ENCODE measurements around the gene CCDC85C.

CCDC85C gene

DNA sequence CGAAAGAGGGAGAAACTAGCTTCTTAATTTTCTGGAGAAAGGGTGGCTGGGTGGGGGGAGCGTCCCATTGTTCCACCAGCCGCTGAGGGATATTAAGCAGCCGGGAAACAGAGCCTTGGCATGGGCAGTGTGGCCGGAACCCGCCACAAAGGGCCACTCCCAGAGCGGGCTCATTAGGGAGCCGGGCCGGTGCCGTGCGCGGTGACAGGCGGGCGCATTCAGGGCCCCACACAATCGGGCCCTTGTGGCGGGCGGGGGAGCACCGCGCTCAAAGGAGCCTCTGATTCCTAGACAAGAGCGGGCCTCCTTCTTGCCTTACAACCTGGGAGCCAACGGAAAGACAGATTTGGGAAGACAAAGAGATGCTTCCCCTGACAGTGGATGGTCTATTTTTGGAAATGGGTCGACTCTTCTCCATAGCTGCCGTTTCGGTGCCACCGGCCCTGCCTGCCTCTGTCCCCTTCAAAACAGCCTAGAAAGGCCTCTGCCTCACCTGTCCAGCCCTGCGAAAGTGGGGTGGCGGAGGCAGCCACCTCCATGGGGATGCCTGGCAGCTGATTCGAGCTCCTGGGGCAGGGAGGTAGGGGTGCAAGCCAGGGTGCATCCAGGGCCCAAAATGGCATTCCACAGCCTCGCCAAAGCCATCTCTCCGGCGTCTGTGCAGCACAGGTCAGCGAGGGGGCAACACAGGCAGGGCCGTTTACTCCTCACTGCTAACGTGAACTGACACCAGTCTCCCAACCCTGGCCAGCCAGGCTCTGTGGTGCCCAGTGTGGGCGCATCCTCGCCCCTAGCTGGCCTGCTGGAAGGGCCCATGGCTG is 10.9 kb downstream of the CCDC85C start:
- DNase-seq (ENCODE audit: insufficient read length, low spot score) (no peak), FAIRE-seq (no peak)

DNA sequence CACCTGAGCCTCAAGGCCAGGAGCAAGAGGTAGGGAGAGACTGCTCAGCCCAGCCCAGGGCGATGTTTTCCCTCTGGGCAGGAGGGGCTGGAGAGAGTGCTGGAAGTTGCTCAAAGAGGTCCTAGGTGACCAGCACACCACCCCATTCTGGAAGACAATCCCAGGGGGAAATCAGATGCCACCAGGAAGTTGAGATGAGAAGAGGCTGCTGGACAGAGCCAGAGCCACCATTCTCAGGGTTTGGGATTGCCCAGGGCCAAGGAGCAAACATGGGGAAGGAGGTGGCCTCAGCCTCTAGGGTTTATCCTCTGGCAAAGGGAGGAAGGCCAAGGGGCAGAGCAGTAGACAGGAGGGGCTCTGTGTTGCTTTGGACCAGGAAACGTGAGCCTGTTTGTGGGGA is 11.6 kb downstream of the CCDC85C start:
- no peak for FAIRE-seq
- DNase-seq (ENCODE audit: insufficient read length, low spot score), result no peak

DNA sequence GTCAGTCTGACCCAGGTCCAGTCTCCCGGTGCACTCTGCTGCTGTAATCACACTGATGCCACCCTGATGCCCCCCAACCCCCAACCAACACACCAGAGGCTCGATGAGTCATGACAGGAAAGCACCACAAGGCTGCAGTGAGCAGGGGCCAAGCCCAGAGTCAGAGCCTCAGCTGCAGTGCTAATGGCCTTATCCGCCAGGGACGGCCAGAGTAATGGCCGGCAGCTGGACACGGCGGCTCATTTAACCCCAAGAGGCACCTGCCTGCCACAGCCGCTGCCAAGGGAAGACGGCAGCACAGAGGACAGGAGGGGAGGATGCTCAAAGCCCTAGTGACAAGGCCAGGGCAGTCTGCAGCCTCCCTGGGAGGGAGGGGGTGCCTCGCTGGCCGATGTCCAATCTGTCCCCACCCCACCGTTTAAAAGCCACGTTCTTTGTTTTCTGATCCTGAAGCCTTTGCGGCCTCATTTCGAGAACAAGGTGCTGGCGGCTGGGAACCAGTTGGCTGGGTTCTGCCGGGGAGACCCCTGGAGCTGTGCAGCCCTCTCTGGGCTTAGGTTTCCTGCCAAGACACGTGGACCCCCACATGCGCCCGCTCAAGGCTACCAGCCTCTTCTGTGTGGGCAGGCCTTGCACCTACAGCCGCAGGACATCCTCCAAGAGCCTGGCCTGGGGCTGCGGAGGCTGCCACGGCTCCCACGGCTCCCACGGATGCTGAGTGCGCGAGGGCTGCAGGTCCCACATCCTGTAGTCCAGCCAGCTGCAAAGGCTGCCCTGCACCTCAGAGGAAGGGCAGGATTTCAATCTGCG is 13.1 kb downstream of the CCDC85C start:
- peak; percentile 63 for DNase-seq (ENCODE audit: insufficient read length, low spot score)
- no peak for FAIRE-seq

DNA sequence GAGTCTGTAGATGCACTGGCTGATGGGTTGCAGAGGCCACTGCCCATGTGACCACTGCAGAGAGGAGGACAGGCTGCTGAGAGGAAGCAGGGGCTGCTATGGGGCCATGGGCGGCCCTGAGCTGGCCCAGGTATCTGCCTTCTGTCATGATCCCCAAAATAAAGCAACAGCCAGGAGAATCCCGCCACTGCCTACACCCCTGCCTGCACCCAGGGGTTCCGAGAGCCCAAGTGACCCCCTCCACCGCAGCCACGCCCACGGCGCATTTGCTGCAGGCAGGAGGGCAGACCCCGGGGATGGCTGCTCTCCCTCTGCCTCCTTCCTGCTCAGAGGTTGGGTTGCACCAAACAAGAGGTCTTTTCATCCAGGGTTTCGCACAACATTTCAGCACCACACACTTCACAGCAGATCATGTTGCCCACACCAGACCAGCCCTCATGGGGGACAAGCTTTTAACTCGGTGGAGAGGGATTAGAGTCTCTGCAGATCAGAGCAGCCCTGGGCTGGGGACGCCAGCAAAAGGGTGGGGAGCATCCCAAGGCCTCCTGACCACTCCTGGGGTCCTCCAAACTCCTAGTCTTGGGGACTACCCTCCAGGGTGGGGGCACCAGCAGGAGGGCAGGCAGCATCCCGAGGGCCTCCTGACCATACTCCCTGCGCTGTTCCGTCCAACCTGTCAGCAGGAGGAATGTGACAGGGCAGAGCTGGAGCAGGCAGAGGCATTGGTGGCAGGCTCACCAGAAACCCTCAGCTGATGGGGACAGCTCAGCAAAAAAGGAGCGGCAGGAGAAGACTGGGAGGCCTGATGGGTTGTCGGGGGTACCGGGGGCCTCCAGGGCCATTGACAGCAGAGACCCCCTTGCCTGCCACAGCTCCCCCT is 14.1 kb downstream of the CCDC85C start:
- DNase-seq (ENCODE audit: insufficient read length, low spot score) (no peak), FAIRE-seq (peak; percentile 71)

DNA sequence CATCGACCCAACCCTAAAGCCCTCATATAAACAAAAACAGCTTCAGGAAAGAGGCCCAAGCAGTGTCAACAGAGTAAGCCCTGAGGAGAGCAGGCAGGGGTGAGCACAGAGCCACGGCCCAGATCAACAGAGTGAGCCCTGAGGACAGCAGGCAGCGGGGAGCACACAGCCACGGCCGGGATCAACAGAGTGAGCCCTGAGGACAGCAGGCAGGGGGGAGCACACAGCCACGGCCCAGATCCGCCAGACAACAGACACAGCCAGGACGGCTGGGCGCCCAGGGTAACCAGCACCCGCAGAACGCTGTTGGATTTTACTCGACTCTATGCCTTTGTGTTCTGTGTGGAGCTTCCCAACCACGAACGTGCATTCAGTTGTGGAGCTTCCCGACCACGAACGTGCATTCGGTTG is 15.0 kb downstream of the CCDC85C start:
- DNase-seq (ENCODE audit: insufficient read length, low spot score), result no peak
- no peak for FAIRE-seq

DNA sequence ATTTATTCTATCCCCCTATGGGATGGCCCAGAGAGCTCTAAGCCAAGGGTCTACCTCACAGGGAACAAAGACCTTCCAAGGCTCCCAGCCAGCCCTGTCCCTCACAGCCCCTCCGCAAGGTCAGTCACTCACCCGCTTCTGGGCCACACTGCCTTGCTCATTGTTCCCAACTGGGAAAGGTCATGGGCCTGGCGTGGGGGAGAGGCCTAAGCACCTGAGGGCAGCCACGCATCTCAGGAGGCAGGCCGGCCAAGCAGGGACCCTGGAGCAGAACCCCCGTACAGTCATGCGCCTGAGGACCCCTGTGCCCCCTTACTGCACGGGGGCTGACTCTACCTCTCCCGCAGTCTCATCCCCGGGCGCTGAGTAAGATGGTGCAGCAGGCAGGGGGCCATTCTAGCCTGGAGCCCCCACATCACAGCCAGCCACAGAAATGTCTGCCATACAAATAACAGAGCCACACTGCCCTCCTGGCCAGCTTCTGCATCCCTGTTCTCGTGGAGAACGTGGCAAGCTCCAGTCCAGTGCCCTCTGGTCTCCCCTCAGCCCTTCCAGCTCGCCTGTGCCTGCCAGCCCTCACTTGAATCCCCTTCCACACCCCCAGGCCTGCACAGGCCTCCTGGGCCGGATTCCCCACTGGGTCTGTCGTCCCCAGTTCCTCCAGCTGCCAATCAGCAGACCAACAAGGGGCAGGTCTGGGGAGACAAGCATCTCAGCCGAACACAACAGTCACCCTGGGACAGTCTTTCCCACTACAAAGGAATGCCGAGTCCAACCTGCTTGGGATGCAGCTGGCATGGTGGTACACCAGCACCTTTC is 16.3 kb downstream of the CCDC85C start:
- FAIRE-seq, result no peak
- no peak for DNase-seq (ENCODE audit: insufficient read length, low spot score)

DNA sequence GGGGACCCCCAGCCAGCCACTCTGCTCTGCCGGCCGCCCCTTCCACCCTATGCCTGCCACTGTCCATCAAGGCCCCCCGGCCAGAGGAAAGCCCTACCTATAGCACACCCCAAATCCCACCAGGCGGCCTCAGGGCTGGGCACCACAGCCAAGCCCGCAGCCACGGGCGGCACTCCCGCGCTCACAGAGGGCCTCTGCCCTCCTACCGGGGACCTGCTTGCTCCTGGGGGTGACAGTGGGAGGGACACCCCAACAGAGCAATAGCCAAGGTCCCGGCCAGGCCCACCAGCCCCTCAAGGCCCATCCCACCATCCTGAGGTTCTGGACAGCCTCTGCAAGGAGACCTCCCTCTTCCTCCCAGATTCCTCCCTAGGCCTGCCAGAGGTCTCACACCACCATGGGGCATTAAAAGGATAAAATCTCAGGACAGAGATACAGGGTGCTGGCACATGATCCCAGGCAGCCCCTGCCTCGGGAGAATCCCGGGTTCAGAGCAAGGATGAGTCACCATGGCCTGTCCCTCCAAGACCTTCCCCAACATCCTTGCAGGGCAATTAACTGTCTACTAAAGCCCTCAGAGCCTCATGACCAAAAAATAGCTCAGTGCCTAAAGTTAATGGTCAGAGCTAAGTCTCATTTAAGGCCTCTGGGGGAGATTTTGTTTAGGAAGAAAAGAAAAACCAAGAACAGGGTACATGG is 17.1 kb downstream of the CCDC85C start:
- no peak for DNase-seq (ENCODE audit: insufficient read length, low spot score)
- no peak for FAIRE-seq

DNA sequence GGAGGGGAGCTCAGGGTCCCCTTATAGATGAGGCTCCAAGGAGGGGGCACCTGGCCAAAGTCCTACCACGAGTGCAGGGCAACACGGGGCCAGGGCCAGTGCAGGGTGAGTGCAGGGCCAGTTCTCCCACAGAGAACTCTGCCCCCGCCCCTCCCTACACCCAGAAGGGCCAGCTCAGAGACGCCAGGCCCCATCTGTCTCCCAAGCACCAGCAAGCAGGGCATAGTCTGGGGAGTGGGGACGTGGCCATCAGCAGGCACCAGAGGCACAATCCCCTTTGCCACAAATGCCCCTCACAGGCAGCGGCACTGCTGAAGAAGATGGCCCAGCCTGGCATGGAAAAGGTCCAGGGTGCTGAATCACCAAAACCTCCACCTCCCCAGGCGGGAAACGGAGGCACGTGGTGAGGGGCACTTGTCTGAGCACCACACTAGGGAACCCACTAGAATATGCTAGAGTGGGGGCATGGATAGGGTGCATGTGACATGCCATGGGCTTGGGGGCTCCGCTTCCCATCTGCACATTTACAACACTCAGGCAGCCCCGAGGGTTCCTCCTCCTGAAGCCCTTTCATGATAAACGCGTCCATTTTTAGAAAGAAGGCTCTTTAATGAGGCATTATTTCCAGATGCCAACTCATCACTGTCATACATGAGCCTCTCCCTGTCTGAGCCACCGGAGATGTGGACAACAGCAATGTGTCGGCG is 17.8 kb downstream of the CCDC85C start:
- DNase-seq (ENCODE audit: insufficient read length, low spot score) (no peak), FAIRE-seq (no peak)

DNA sequence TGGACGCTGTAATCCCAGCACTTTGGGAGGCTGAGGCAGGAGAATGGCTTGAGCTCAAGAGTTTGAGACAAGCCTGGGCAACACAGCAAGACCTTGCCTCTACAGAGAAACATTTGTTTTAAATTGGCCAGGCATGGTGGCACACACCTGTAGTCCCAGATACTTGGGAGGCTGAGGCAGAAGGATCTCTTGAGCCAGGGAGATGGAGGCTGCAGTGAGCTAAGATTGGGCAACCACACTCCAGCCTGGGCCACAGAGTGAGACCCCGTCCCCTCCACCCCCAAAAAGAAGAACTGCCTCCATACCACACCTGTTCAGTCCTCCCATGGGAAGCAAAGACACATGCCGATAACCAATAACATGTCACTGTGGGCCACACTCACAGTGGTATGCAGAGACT is 19.2 kb downstream of the CCDC85C start:
- FAIRE-seq, result no peak
- no peak for DNase-seq (ENCODE audit: insufficient read length, low spot score)

DNA sequence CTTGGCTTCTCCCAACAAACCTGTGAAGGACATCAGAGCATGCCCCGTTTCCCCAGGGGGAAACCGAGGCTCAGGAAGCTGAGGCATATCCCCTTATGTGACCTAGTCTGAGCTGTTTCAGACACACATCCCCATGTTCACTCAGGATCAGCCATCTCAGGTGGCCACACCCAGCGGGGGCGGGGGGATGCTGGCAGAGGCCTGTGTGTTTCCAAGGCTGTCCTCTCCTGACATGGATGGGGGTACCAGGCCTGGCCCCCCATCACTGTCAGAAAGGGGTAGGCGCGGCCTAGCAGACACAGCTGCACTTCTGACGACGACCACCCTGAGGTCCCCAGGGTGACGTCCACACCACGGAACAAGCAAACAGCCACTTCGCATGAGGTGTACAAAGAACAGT is 22.1 kb downstream of the CCDC85C start:
- DNase-seq (ENCODE audit: insufficient read length, low spot score), result no peak
- FAIRE-seq, result peak; percentile 33

DNA sequence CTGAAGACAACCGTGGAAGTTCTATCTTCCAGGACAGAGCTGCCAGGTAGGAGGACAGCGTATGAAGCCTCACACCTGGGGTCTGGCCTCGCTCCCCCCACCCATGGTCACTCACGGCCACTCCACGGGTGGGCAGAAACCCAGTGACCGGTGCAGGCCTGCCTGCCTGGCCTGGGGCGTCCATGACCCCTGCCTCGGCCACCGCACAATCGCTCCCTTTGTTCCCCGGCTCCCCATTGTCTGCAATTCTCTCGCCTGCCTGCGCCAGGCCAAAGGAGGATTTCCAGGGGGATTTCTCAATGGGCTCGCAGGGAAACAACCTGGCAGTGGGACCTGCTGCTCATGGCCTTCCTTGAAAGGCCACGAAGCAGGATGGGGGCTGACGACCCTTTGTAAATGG is 22.6 kb downstream of the CCDC85C start:
- no peak for DNase-seq (ENCODE audit: insufficient read length, low spot score)
- no peak for FAIRE-seq

DNA sequence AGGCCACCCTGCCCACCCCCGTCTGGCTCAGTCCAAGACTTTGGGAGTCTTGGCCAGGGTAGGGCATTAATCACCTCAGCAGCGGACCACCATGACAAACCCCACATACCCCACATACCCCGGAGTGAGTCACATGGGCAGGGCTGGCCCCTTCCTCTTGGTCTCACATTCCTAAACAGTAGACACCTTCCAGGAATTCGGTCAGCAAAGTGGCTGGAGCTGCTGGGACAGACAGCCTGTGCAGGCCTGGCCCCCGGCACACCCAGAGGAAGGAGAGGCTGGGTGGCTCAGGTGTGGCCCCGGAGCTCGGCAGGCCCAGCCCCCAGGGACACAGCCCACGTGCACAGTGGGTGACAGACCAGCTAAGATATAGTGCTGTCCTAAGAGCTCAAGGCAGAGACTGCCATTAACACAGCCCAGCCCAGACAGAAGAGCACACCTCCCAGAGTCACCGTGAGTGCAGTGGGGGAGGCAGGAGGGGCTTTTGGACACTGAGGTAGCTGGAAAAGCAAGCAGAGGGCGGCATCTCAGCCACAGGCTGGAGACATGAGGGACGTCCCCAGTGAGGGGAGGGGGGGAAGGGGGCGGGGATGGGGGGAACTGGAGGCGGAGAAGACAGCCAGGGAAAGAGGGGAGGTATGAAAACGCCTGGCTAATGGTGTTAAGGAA is 24.0 kb downstream of the CCDC85C start:
- DNase-seq (ENCODE audit: insufficient read length, low spot score), result peak; percentile 87
- FAIRE-seq, result peak; percentile 98

DNA sequence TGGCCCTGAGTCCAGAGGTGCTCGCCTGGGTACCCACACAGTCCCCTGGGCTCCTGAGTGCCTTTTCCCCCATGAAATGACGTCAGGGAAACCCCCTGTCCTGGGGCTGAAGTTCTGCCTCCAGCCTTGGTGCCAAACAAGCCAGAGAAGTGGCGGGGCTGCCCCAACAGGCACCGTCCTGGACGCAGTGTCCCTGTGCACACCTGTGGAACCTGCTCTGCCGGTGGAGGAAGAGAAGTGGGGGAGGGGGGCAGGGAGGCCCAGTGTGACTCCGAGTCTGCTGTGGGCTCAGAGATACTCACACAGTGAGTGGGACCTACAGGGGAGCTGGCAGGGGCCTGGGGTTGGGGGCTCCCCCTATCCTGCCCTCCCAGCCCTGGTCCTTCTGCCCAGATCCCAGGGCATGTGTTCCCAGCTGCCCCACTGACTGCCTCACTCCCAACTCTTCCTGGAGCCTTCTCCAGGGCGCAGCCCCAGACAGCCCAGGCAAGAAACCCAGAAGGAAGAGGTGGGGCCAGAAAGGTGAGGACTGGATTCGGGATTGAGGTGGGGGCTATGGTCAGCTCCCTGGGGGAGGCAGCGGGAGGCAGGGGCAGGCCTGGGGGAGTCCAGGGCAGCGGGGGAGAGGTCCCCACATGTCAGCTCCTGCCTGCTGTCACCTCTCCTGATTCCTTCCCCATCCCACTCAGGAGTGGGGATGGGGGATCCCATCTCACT is 24.7 kb downstream of the CCDC85C start:
- no peak for DNase-seq (ENCODE audit: insufficient read length, low spot score)
- FAIRE-seq, result peak; percentile 74

DNA sequence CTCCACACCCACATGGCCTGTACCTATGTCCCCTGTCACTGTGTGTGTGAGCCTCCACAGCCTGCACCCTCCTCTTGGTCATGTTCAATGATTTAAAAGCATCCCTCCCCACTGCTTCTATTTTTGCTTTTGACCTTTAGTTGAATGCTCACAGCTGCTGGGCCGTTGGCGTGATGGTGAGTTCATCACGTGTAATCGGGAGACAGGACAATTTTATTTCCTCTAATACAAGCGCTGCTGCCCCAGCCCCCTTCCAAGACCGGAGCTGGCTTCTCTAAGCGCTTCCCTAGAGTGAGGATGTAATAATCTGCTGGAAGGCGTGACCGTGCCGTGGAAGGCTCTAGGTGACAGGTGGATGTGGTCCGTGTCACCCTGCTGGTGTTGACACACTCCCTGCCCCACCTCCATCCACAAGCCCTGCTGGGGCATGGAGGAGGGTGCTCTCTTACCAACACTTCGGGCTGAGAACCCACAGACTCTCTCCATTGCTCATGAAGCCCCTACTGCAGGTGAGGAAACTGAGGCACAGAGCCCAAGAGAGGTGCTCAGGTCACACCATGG is 25.4 kb downstream of the CCDC85C start:
- DNase-seq (ENCODE audit: insufficient read length, low spot score) (no peak), FAIRE-seq (no peak)

DNA sequence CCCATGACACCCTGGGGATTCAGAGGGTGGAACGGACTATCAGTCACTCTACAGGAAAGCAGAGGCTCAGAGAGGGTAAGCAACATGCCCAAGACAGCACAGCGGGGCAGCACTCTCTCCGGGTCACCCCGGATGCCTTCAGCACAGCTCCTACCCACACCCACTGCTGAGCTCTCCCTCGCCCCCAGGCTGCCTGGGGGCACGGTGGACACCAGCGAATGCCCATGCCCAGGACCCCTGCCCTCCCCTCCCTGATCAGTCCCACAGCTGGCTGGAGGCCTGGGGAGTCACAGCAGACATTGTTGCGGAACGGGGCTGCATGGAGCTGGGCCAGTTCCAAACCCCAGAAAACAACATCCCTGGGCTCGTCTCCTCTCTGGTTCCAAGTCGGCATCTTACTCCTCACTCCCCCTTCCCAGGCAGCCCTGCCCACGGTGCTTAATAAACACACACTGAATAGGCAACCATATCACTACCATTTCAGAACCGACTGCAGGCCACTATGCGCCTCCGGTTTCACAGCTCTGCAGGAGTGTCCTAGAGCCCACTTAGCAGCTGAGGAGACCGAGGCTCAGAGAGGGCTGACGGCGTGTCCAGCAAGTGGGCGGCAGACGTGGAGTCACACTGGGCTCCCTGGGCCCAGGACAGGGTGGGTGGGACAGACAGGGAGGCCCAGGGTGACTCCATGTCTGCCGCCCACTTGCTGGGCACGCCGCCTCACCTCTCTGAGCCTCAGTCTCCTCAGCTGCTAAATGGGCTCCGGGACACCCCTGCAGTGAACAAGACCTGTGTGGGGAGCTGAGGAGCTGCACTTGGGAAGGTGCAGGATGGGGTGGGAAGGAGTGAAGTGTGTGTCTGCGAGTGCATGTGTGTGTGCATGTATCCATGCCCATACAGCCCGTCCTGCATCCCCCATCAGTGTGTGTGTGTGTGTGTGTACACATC is 27.0 kb downstream of the CCDC85C start:
- no peak for DNase-seq (ENCODE audit: insufficient read length, low spot score)
- FAIRE-seq, result peak; percentile 48

DNA sequence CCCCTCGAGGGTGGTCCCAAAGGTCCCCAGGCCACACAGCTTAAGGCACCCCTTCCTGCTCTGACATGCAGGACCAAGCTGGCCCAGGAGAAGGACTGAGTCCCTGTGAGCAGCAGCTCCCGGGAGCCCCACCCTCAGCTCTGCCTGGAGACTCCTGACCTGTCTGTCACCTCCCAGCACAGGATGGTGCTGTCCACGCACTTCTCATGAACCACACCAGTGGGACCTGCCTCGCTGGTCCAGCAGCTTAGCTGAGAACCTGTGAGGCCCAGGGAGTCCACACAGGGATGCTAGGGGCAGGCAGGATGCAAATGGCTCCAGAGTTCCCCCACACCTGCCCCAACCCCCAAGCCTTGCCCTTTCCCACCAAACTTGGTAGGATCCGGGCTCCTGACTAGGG is 27.7 kb downstream of the CCDC85C start:
- FAIRE-seq (peak; percentile 28), DNase-seq (ENCODE audit: insufficient read length, low spot score) (no peak)

Data from HTR-8/SVneo (cell line).